Measurements from ENCODE around the gene PIM2. TPM values are rescaled to one million over a fixed set of nuclear protein-coding genes. Genes with fewer than 3 reads are reported as not detected.

PIM2 gene
- 9.6 to 11.7 TPM (median 10.7 TPM) in 5 replicates for total RNA-seq (2022; extraction: Qiagen RNA extraction; ENCODE audit: low read depth)

DNA sequence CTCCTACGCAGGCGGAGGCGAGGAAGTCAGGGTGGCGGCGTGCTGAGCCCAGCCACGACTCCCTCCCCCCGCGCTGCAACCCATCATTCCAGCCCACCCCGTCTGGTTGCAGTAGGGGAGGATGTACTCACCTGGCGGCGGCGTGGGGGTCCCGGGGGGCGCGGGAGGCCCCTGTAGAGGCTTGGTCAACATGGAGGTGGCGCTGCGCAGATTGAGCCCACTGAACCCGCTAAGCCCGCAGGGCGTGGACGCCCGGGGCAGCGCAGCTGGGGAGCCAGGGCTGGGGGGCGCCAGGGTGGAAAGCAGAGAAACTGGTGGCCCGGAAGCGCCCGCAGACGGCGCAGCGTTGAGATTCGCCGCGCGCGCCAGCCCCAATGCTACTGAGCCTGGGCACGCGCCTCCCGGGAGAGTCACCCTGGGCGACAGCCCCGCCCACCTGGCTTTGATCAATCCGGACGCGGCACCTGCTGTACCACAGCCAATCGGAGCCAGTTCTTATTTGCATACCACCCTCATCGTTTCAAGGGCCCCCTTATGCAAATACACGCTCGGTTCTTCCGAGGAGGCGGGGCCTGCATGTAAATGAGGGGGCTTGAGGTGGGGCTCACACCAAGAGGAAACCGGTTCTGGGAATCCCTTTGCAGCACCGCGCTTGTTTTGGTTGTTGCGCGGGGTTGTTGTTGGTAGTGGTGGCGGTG, at the start of gene PIM2:
TSS of gene PIM2 (minus strand) at position 382 of the 698 bp plus-strand sequence. CDS start at position 192, 190 bp downstream.

DNA sequence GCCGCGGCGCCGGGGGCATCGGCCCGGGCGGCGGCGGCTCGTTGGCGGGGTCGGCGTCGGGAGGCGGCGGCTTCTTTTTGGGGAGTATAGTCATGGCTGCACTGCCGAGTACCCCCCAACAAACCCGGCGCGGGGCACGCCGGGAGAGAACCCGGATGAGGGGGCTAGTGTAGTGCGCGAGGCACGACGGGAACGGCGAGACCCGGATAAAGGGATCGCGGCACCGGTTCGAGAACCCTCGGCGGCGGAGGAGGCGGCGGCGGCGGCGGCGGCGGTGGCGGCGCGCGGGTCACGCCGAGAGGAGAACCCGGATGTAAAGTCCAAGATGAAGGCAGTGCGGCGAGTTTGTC, 38.6 kb upstream of the PIM2 start, which contains the start of gene OTUD5:
TSS of gene OTUD5 (minus strand) at position 131 of the 350 bp plus-strand sequence. CDS start at position 94, 37 bp downstream.

DNA sequence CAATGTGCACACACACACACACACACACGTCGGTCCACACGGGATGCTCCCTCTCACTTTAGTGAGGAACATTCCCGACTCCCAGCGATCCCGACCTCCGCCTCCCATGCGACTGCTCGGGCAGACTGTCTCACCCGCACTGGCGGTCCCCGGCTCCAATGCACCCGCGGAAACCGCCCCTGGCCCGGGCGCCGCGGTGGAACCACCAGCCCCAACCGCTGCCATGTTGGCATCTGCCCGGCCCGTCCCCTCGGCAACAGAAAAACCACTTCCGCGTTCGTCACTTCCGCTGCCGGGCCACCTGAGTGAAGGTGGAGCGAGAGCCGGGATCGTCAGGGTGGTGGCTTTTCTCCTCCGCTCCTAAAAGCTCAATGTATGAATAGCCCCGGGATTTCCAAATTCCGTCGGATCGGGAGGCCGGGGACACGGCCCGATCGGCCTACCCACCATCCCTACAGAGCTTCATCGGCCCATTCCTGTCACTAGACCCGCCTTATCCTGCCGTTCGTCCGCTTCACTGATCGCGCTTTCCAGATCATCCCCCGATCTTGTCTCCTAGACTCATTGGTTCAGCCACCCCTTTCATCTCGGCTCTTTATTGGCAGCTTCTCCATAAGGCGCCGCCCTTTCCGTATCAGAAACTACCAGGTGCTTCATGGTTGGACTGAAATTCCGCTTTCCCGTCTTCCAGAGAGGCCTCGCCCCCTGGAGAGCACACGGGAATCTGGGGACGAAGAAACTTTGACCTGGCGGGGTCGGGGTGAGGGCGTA, 7.2 kb downstream of the PIM2 start, which contains the start of gene SLC35A2:
TSS of gene SLC35A2 (minus strand) at position 235 of the 771 bp plus-strand sequence. CDS start at position 225, 10 bp downstream.

DNA sequence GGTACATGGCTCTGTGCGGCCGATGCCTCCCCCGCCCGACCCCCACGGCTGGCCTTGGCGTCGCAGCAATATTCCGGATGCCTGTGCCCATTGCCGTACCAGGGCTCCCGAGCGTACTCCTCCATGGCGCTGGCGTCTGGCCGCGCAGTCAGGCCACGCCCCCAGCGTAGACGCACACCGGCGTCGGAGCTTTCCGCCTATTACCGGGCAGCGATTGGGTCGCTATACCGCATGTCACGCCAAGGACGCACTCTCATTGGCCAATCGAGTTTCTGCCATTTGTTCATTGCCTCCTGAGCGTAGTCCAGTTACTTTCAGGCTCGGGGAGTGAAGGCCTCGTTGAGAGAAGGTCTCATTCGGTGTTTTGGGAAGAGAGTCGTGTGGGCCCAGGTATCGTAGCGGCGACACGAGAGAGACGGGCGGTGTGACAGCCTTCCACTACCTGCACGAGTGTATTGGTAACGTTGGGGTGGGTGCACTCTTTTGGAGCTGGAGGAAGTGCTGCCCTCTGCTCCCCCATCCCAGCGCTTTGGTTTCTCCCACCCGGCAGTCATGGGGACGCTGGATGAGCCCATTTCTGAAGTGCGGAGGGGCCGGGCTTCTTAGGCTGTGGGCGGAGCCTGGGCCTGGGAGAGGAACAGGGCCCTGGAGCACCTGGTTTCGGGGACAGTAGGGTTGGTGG, 21.1 kb downstream of the PIM2 start, which contains the start of the genes PQBP1 and TIMM17B:
TSS of gene PQBP1 (plus strand) at position 306 of the 682 bp plus-strand sequence. CDS start 580 bp downstream, outside the sequence.
TSS of gene TIMM17B (minus strand) at position 144 of the 682 bp plus-strand sequence. CDS start at position 125, 19 bp downstream.

Other genes starting within 250 kb of the PIM2 start
- gene WAS, start 235.2 kb downstream of the PIM2 start, total RNA-seq (2022; extraction: Qiagen RNA extraction; ENCODE audit: low read depth), result 0.20 to 0.54 TPM (median 0.32 TPM) in 4 of 5 replicates, not detected in the other
- gene SUV39H1, start 222.3 kb downstream of the PIM2 start, total RNA-seq (2022; extraction: Qiagen RNA extraction; ENCODE audit: low read depth), result 16.8 to 22.3 TPM (median 22.0 TPM) in 5 replicates
- not detected in 5 replicates for gene GLOD5, start 157.3 kb downstream of the PIM2 start, total RNA-seq (2022; extraction: Qiagen RNA extraction; ENCODE audit: low read depth)
- gene GATA1, start 132.4 kb downstream of the PIM2 start, total RNA-seq (2022; extraction: Qiagen RNA extraction; ENCODE audit: low read depth), result not detected in 5 replicates
- 26.4 to 30.9 TPM (median 28.9 TPM) in 5 replicates for gene HDAC6, start 117.0 kb downstream of the PIM2 start, total RNA-seq (2022; extraction: Qiagen RNA extraction; ENCODE audit: low read depth)
- 0.13 TPM in 1 of 5 replicates, not detected in the others for gene ERAS, start 92.5 kb downstream of the PIM2 start, total RNA-seq (2022; extraction: Qiagen RNA extraction; ENCODE audit: low read depth)
- gene PCSK1N, start 83.4 kb downstream of the PIM2 start, total RNA-seq (2022; extraction: Qiagen RNA extraction; ENCODE audit: low read depth), result 21.2 to 60.8 TPM (median 51.8 TPM) in 5 replicates
- 80.1 to 103 TPM (median 101 TPM) in 5 replicates for gene TIMM17B, start 21.3 kb downstream of the PIM2 start, total RNA-seq (2022; extraction: Qiagen RNA extraction; ENCODE audit: low read depth)
- gene PQBP1, start 21.1 kb downstream of the PIM2 start, total RNA-seq (2022; extraction: Qiagen RNA extraction; ENCODE audit: low read depth), result 96.2 to 122 TPM (median 99.9 TPM) in 5 replicates
- 49.4 to 68.7 TPM (median 67.1 TPM) in 5 replicates for gene SLC35A2, start 7.4 kb downstream of the PIM2 start, total RNA-seq (2022; extraction: Qiagen RNA extraction; ENCODE audit: low read depth)
- gene OTUD5, start 38.6 kb upstream of the PIM2 start, total RNA-seq (2022; extraction: Qiagen RNA extraction; ENCODE audit: low read depth), result 58.3 to 67.8 TPM (median 63.7 TPM) in 5 replicates
- gene KCND1, start 52.8 kb upstream of the PIM2 start, total RNA-seq (2022; extraction: Qiagen RNA extraction; ENCODE audit: low read depth), result 0.77 to 1.4 TPM (median 1.2 TPM) in 5 replicates
- 18.1 to 22.8 TPM (median 21.3 TPM) in 5 replicates for gene GRIPAP1, start 83.2 kb upstream of the PIM2 start, total RNA-seq (2022; extraction: Qiagen RNA extraction; ENCODE audit: low read depth)
- gene TFE3, start 124.3 kb upstream of the PIM2 start, total RNA-seq (2022; extraction: Qiagen RNA extraction; ENCODE audit: low read depth), result 47.1 to 58.0 TPM (median 56.5 TPM) in 5 replicates
- gene CCDC120, start 140.0 kb upstream of the PIM2 start, total RNA-seq (2022; extraction: Qiagen RNA extraction; ENCODE audit: low read depth), result 2.8 to 4.2 TPM (median 3.6 TPM) in 5 replicates
- 36.7 to 46.1 TPM (median 43.4 TPM) in 5 replicates for gene PRAF2, start 155.0 kb upstream of the PIM2 start, total RNA-seq (2022; extraction: Qiagen RNA extraction; ENCODE audit: low read depth)
- gene WDR45, start 160.9 kb upstream of the PIM2 start, total RNA-seq (2022; extraction: Qiagen RNA extraction; ENCODE audit: low read depth), result 50.4 to 59.4 TPM (median 54.7 TPM) in 5 replicates
- 20.1 to 25.5 TPM (median 23.8 TPM) in 5 replicates for gene GPKOW, start 204.7 kb upstream of the PIM2 start, total RNA-seq (2022; extraction: Qiagen RNA extraction; ENCODE audit: low read depth)
- gene MAGIX, start 243.7 kb upstream of the PIM2 start, total RNA-seq (2022; extraction: Qiagen RNA extraction; ENCODE audit: low read depth), result 1.7 to 3.4 TPM (median 2.5 TPM) in 5 replicates

Data from A549 treated with RU486 at 1 μM for 4 hours (cell line).